T-cell (primary cell): ENCODE results near the gene LRRC75A. TPM values are rescaled to one million over a fixed set of nuclear protein-coding genes. Genes with fewer than 3 reads are reported as not detected.

Experiments used
- ATAC-seq, 4 experiments: fragments of 200-7000 bp in 3 of 4; fragments of 150-1000 bp in 1 of 4; cut with Tn5 transposase; replicated peaks in 1 of 4; 1 replicate in 3 of 4; 2 replicates in 1 of 4; pipeline ENCODE4 v1.10.0; 2021; ENCODE audit warnings: moderate library complexity in 3 of 4, mild to moderate bottlenecking in 2 of 4, moderate number of reproducible peaks in 1 of 4
- CTCF ChIA-PET, 2 donors: fragments of 300-600 bp; sonication (Branson Sonifier 250); formaldehyde crosslinking; loops; one replicate each; lab custom pipeline; 2022; ENCODE audit warnings: antibody characterized with exemption in 2 of 2; lab: Charles Lee
- POLR2A ChIA-PET, 2 donors: fragments of 300-600 bp; sonication (Branson Sonifier 250); formaldehyde crosslinking; loops; one replicate each; lab custom pipeline; 2022; ENCODE audit warnings: antibody characterized with exemption in 2 of 2; lab: Charles Lee
- DNase-seq, 35 experiments: peaks; one replicate each; pipeline versions ENCODE4 v3.0.0 to v3.0.0-alpha.2; 2013 to 2023
- H3K27ac ChIP-seq: one replicate; pipeline ENCODE4 v1.5.1; 2013; ENCODE audit warnings: low read length
- H3K27me3 ChIP-seq, 2 experiments: replicated peaks in 1 of 2; 1 replicate in 1 of 2; 2 replicates in 1 of 2; pipeline versions ENCODE4 v1.6.1 to v1.7.0; 2013; ENCODE audit warnings: low read length in 1 of 2, mixed read lengths in 1 of 2; ENCODE audit not compliant: control insufficient read depth in 2 of 2, insufficient read depth in 2 of 2; ENCODE audit errors: extremely low read depth in 1 of 2
- H3K36me3 ChIP-seq, 2 donors: 1 replicate in 1 of 2; 2 replicates in 1 of 2; pipeline versions ENCODE4 v1.6.1 to v1.7.0; 2013; ENCODE audit warnings: low read length in 1 of 2; ENCODE audit not compliant: control insufficient read depth in 2 of 2, insufficient read depth in 1 of 2; ENCODE audit errors: extremely low read depth in 1 of 2
- H3K4me1 ChIP-seq, 2 experiments: 1 replicate in 1 of 2; 2 replicates in 1 of 2; pipeline versions ENCODE4 v1.6.1 to v1.7.0; 2013; ENCODE audit warnings: low read length in 2 of 2, mixed read lengths in 1 of 2; ENCODE audit not compliant: insufficient read depth in 2 of 2, control insufficient read depth in 1 of 2; ENCODE audit errors: extremely low read depth in 1 of 2
- H3K4me3 ChIP-seq, 2 donors: 1 replicate in 1 of 2; 2 replicates in 1 of 2; pipeline versions ENCODE4 v1.5.1 to v1.7.0; 2013; ENCODE audit warnings: mild to moderate bottlenecking in 2 of 2, low read length in 1 of 2, moderate library complexity in 1 of 2; ENCODE audit not compliant: control insufficient read depth in 1 of 2; ENCODE audit errors: extremely low read depth in 1 of 2
- H3K9me3 ChIP-seq: 2 replicates; pipeline ENCODE4 v1.7.0; 2013
- H3K27ac Mint-ChIP-seq, 2 donors: one replicate each; pipeline ENCODE4 v1.8.0; 2020 to 2021; ENCODE audit warnings: mild to moderate bottlenecking in 2 of 2, mixed read lengths in 2 of 2
- H3K27me3 Mint-ChIP-seq, 2 donors: one replicate each; pipeline ENCODE4 v1.8.0; 2021 to 2022; ENCODE audit warnings: mixed read lengths in 2 of 2
- H3K36me3 Mint-ChIP-seq: one replicate; pipeline ENCODE4 v1.8.0; 2021; ENCODE audit warnings: mixed read lengths
- H3K4me1 Mint-ChIP-seq, 3 donors: one replicate each; pipeline ENCODE4 v1.8.0; 2020 to 2022; ENCODE audit warnings: mixed read lengths in 3 of 3, mild to moderate bottlenecking in 1 of 3
- H3K4me3 Mint-ChIP-seq, 3 donors: one replicate each; pipeline ENCODE4 v1.8.0; 2020 to 2022; ENCODE audit warnings: mild to moderate bottlenecking in 3 of 3, mixed read lengths in 3 of 3, moderate library complexity in 3 of 3
- H3K9me3 Mint-ChIP-seq, 3 donors: one replicate each; pipeline ENCODE4 v1.8.0; 2020 to 2022; ENCODE audit warnings: mixed read lengths in 3 of 3
- WGBS: methylation state at CpG from one replicate; pipeline ENCODE4 v1.1.5; 2013; ENCODE audit warnings: missing lambda C conversion rate; ENCODE audit not compliant: insufficient coverage; 5-methylcytosine and 5-hydroxymethylcytosine counted together
- total RNA-seq, 35 experiments: library from RNA in 6 of 35; stranded (reverse) in 6 of 35; fragments of 120-200 nt in 1 of 35; gene quantifications; one replicate each; pipeline versions ENCODE4 v1.2.1 to v1.2.4 and lab custom pipeline; 2013 to 2026

Gene LRRC75A
- total RNA-seq, 5 donors from 2014 or later (not counting 1 experiment from before 2014, with no cell fraction given): 3.5 to 7.8 (median 5.4) TPM

- ChIA-PET POLR2A (no interaction called here), CTCF (no interaction called here)
- no peak for ATAC-seq
- H3K27me3 Mint-ChIP-seq: no peaks in the 10 kb centered on the region
- peaks cover 56 to 63% (median 59%) of the 10 kb centered on the region in 3 donors for H3K4me1 Mint-ChIP-seq
- H3K27ac ChIP-seq: peak overlapping the region; percentile 16
- no peaks in the 10 kb centered on the region for H3K9me3 ChIP-seq
- H3K4me3 ChIP-seq: no peak overlapping the region
- peaks cover 31% of the 10 kb centered on the region for H3K36me3 Mint-ChIP-seq
- 92% methylated on average over 5 of the region's 7 CpGs for WGBS
- peak overlapping the region; percentile 24 to 95 (median 25) for H3K4me3 Mint-ChIP-seq
- peaks cover 8 to 66% of the 10 kb centered on the region in 2 experiments for H3K4me1 ChIP-seq
- H3K27me3 ChIP-seq: no peaks in the 10 kb centered on the region
- peak overlapping the region; percentile 79 to 99 for H3K27ac Mint-ChIP-seq
- peaks cover 21 to 50% of the 10 kb centered on the region in 2 donors for H3K36me3 ChIP-seq
- H3K9me3 Mint-ChIP-seq: no peaks in the 10 kb centered on the region
- DNase-seq: no peak
Measured at GRCh38 chr17:16417896-16418684, 73.9 kb downstream of the LRRC75A start.

GRCh38 chr17:16417399-16417798, 74.6 kb downstream of the LRRC75A start:
- CTCF ChIA-PET: no interaction called here
- no peaks in the 10 kb centered on the region for H3K9me3 ChIP-seq
- no peak overlapping the region for H3K4me3 ChIP-seq
- peak overlapping the region; percentile 88 for H3K27ac ChIP-seq
- no CpG with 5 or more reads among the region's 7 CpGs for WGBS
- H3K36me3 Mint-ChIP-seq: peaks cover 24% of the 10 kb centered on the region
- H3K27ac Mint-ChIP-seq: peak overlapping the region; percentile 99
- ATAC-seq (no peak), DNase-seq (no peak)
- peaks cover 8 to 63% of the 10 kb centered on the region in 2 experiments for H3K4me1 ChIP-seq
- peak overlapping the region; percentile 90 to 98 (median 95) for H3K4me3 Mint-ChIP-seq
- no peaks in the 10 kb centered on the region for H3K9me3 Mint-ChIP-seq
- POLR2A ChIA-PET: interaction anchor here in 1 of 2 donors (1.4 kb wide), 1 partner anchor 37 kb away, joined by 4 read pairs; the partner anchor contains the start of gene UBB
- H3K36me3 ChIP-seq: peaks cover 16 to 43% of the 10 kb centered on the region in 2 donors
- peaks cover 52 to 63% (median 59%) of the 10 kb centered on the region in 3 donors for H3K4me1 Mint-ChIP-seq
- no peaks in the 10 kb centered on the region for H3K27me3 Mint-ChIP-seq
- no peaks in the 10 kb centered on the region for H3K27me3 ChIP-seq

GRCh38 chr17:16415031-16415924, 76.7 kb downstream of the LRRC75A start, which contains the start of gene TRPV2:
Gene TRPV2, plus strand, starts transcription at chr17:16415571. Its CDS starts 2,098 bp downstream, at chr17:16417669.
- POLR2A ChIA-PET: interaction anchor here (0.6 to 1.7 kb wide), 6 partner anchors 23 to 1672 kb away, joined by 3 to 14 read pairs (median 7); partner anchors contain the start of gene UBB (in 1 of the 2)
- Mint-ChIP-seq H3K4me3 (peak within 1 kb of the TSS; percentile 90 to 98 (median 95)), H3K36me3 (peaks cover 22% of the 10 kb centered on the region), H3K27me3 (no peaks in the 10 kb centered on the region), H3K27ac (peak within 1 kb of the TSS; percentile 99), H3K4me1 (peaks cover 45 to 52% (median 50%) of the 10 kb centered on the region in 3 donors), H3K9me3 (no peaks in the 10 kb centered on the region)
- Histone ChIP-seq H3K4me1 (peaks cover 8 to 60% of the 10 kb centered on the region in 2 experiments), H3K4me3 (peak within 1 kb of the TSS; percentile 86 to 92), H3K36me3 (peaks cover 14 to 31% of the 10 kb centered on the region in 2 donors), H3K27ac (peak within 1 kb of the TSS; percentile 88), H3K27me3 (no peaks in the 10 kb centered on the region), H3K9me3 (no peaks in the 10 kb centered on the region)
- CTCF ChIA-PET: interaction anchor here (0.5 to 3.1 kb wide), 11 partner anchors 9 to 1849 kb away, joined by 3 to 24 read pairs (median 5); partner anchors contain the start of gene UBB (in 1 of the 2)
- ATAC-seq: peak; percentile 48 to 75 (median 68)
- WGBS: 10% methylated on average over 6 of the region's 21 CpGs
- DNase-seq: peak in 34 of 35 experiments; percentile 24 to 69 (median 42)

- POLR2A ChIA-PET: no interaction called here
Measured at GRCh38 chr17:16407911-16408588, 83.9 kb downstream of the LRRC75A start.

GRCh38 chr17:16406742-16407674, 85.0 kb downstream of the LRRC75A start:
- DNase-seq (peak in 1 of 35 experiments; percentile 11), ATAC-seq (peak in 3 of 4 experiments; percentile 23 to 47 (median 45))
- H3K4me1 ChIP-seq: peaks cover 0 to 12% of the 10 kb centered on the region in 2 experiments
- Mint-ChIP-seq H3K27ac (no peak overlapping the region), H3K4me3 (peak overlapping the region; percentile 43 to 64 (median 60)), H3K27me3 (peaks cover 4 to 13% of the 10 kb centered on the region in 2 donors), H3K36me3 (no peaks in the 10 kb centered on the region), H3K9me3 (no peaks in the 10 kb centered on the region), H3K4me1 (peaks cover 3 to 11% (median 8%) of the 10 kb centered on the region in 3 donors)
- peaks cover 0 to 43% of the 10 kb centered on the region in 2 experiments for H3K27me3 ChIP-seq
- H3K4me3 ChIP-seq: peak overlapping the region; percentile 52 to 77
- 6% methylated on average over 53 of the region's 67 CpGs for WGBS
- ChIA-PET POLR2A (interaction anchor here in 1 of 2 donors (0.6 kb wide), 1 partner anchor 26 kb away, joined by 10 read pairs; the partner anchor contains the start of gene UBB), CTCF (no interaction called here)
- no peaks in the 10 kb centered on the region for H3K36me3 ChIP-seq
- no peaks in the 10 kb centered on the region for H3K9me3 ChIP-seq
- no peak overlapping the region for H3K27ac ChIP-seq

More at GRCh38 chr17:16407911-16408588, 83.9 kb downstream of the LRRC75A start:
- Histone ChIP-seq H3K36me3 (no peaks in the 10 kb centered on the region), H3K9me3 (no peaks in the 10 kb centered on the region), H3K27ac (no peak overlapping the region), H3K4me1 (peaks cover 0 to 12% of the 10 kb centered on the region in 2 experiments), H3K4me3 (no peak overlapping the region), H3K27me3 (peaks cover 0 to 41% of the 10 kb centered on the region in 2 experiments)
- Mint-ChIP-seq H3K27ac (no peak overlapping the region), H3K36me3 (no peaks in the 10 kb centered on the region), H3K9me3 (no peaks in the 10 kb centered on the region), H3K4me1 (peaks cover 3 to 13% (median 8%) of the 10 kb centered on the region in 3 donors), H3K4me3 (peak overlapping the region; percentile 21 to 64 (median 35)), H3K27me3 (peaks cover 4 to 13% of the 10 kb centered on the region in 2 donors)
- DNase-seq: no peak
- no peak for ATAC-seq
- 73% methylated on average over 6 of the region's 14 CpGs for WGBS
- CTCF ChIA-PET: no interaction called here
